GM06990 (cell line): ENCODE measurements around the gene PCDHA3.
"Not testable (repeated sequence)": the region's sequence is repeated elsewhere in the genome, so short reads cannot be mapped to it uniquely, and the experiment has no call there.

Experiments used
- DNase-seq: peaks from one replicate; pipeline ENCODE4 v3.0.0-alpha.2; 2011; ENCODE audit not compliant: insufficient read length; ENCODE audit errors: extremely low read depth
- H3K27me3 ChIP-seq: replicated peaks from 2 replicates; pipeline ENCODE4 v1.6.0; 2011; ENCODE audit warnings: low read length; ENCODE audit not compliant: control insufficient read depth, insufficient read depth
- H3K36me3 ChIP-seq: 2 replicates; pipeline ENCODE4 v1.5.1; 2011; ENCODE audit warnings: low read length; ENCODE audit not compliant: control insufficient read depth, insufficient read depth
- H3K4me3 ChIP-seq: replicated peaks from 2 replicates; pipeline ENCODE4 v1.5.1; 2011; ENCODE audit warnings: low read depth, mild to moderate bottlenecking, control low read depth, low read length
- TF ChIP-seq, protein P1 (sequence below): IDR thresholded peaks from 2 replicates; pipeline ENCODE4 v1.5.1; 2011; ENCODE audit warnings: low read length, control low read depth, mild to moderate bottlenecking, inconsistent platforms; ENCODE audit not compliant: insufficient read depth, poor library complexity, severe bottlenecking

The PCDHA3 gene

DNA sequence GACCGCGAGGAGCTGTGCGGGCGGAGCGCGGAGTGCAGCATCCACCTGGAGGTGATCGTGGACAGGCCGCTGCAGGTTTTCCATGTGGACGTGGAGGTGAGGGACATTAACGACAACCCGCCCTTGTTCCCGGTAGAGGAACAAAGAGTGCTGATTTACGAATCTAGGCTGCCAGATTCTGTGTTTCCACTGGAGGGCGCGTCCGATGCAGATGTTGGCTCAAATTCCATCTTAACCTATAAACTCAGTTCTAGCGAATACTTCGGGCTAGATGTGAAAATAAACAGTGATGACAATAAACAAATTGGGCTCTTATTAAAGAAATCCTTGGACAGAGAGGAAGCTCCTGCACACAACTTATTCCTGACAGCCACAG lies 27.5 kb downstream of the PCDHA3 start:
- Histone ChIP-seq H3K36me3 (no peaks in the 10 kb centered on the region), H3K4me3 (no peak overlapping the region), H3K27me3 (no peaks in the 10 kb centered on the region)
- TF ChIP-seq, protein P1, sequence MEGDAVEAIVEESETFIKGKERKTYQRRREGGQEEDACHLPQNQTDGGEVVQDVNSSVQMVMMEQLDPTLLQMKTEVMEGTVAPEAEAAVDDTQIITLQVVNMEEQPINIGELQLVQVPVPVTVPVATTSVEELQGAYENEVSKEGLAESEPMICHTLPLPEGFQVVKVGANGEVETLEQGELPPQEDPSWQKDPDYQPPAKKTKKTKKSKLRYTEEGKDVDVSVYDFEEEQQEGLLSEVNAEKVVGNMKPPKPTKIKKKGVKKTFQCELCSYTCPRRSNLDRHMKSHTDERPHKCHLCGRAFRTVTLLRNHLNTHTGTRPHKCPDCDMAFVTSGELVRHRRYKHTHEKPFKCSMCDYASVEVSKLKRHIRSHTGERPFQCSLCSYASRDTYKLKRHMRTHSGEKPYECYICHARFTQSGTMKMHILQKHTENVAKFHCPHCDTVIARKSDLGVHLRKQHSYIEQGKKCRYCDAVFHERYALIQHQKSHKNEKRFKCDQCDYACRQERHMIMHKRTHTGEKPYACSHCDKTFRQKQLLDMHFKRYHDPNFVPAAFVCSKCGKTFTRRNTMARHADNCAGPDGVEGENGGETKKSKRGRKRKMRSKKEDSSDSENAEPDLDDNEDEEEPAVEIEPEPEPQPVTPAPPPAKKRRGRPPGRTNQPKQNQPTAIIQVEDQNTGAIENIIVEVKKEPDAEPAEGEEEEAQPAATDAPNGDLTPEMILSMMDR = no peak
- no peak for DNase-seq

DNA sequence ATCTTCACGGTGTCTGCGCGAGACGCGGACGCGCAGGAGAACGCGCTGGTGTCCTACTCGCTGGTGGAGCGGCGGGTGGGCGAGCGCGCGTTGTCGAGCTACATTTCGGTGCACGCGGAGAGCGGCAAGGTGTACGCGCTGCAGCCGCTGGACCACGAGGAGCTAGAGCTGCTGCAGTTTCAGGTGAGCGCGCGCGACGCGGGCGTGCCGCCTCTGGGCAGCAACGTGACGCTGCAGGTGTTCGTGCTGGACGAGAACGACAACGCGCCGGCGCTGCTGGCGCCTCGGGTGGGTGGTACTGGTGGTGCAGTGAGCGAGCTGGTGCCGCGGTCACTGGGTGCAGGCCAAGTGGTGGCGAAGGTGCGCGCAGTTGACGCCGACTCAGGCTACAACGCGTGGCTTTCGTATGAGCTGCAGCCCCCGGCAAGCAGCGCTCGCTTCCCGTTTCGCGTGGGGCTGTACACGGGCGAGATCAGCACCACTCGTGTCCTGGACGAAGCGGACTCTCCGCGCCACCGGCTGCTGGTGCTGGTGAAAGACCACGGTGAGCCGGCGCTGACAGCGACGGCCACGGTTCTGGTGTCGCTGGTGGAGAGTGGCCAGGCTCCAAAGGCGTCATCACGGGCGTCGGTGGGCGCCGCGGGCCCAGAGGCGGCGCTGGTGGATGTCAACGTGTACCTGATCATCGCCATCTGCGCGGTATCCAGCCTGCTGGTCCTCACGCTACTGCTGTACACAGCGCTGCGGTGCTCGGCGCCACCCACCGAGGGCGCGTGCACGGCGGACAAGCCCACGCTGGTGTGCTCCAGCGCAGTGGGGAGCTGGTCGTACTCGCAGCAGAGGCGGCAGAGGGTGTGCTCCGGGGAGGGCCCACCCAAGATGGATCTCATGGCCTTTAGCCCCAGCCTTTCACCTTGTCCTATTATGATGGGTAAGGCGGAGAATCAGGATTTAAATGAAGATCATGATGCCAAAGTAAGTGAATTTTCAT lies 28.9 kb downstream of the PCDHA3 start:
- not testable (repeated sequence) for H3K36me3 ChIP-seq, H3K4me3 ChIP-seq, H3K27me3 ChIP-seq, DNase-seq

DNA sequence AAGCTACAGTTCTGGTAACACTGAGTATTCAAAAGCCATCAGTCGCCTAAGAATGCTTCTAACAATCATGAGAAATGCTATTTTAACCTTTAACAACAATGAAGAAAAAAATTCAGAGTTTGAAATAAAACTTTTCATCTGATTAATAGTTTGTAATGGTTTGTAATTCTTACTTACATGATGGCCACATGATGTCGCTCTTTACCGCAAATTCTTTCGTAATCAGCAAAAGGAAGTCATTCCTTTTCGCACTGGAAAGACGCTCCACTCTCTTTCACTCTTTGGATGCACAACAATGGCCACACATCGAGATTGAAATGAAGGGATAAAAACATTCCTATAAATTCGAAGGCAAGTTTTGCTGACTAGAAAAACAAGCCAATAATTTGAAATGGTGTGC lies 33.1 kb downstream of the PCDHA3 start, which contains the start of gene PCDHA7:
Gene PCDHA7 (plus strand): TSS at position 277 of the 400 bp plus-strand sequence. CDS start 115 bp downstream, at position 392.
- TF ChIP-seq, protein P1 = no peak
- Histone ChIP-seq H3K27me3 (no peaks in the 10 kb centered on the region), H3K4me3 (no peak within 1 kb of the TSS), H3K36me3 (no peaks in the 10 kb centered on the region)
- no peak for DNase-seq

DNA sequence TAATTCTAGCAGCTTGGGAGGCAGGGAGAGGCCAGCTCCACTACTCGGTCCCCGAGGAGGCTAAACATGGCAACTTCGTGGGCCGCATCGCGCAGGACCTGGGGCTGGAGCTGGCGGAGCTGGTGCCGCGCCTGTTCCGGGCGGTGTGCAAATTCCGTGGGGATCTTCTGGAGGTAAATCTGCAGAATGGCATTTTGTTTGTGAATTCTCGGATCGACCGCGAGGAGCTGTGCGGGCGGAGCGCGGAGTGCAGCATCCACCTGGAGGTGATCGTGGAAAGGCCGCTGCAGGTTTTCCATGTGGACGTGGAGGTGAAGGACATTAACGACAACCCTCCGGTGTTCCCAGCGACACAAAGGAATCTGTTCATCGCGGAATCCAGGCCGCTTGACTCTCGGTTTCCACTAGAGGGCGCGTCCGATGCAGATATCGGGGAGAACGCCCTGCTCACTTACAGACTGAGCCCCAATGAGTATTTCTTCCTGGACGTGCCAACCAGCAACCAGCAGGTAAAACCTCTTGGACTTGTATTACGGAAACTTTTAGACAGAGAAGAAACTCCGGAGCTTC lies 33.7 kb downstream of the PCDHA3 start:
- H3K4me3 ChIP-seq, DNase-seq, H3K36me3 ChIP-seq, H3K27me3 ChIP-seq: not testable (repeated sequence)

DNA sequence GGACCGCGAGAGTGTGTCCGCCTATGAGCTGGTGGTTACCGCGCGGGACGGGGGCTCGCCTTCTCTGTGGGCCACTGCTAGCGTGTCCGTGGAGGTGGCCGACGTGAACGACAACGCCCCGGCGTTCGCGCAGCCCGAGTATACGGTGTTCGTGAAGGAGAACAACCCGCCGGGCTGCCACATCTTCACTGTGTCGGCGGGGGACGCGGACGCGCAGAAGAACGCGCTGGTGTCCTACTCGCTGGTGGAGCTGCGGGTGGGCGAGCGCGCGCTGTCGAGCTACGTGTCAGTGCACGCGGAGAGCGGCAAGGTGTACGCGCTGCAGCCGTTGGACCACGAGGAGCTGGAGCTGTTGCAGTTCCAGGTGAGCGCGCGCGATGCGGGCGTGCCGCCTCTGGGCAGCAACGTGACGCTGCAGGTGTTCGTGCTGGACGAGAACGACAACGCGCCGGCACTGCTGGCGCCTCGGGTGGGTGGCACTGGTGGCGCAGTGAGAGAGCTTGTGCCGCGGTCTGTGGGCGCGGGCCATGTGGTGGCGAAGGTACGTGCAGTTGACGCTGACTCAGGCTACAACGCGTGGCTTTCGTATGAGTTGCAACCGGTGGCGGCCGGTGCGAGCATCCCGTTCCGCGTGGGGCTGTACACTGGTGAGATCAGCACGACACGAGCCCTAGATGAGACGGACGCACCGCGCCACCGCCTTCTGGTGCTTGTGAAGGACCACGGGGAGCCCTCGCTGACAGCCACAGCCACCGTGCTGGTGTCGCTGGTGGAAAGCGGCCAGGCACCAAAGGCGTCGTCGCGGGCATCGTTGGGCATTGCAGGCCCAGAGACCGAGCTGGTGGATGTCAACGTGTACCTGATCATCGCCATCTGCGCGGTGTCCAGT lies 35.0 kb downstream of the PCDHA3 start:
- Histone ChIP-seq H3K27me3 (no peaks in the 10 kb centered on the region), H3K4me3 (no peak overlapping the region), H3K36me3 (no peaks in the 10 kb centered on the region)
- DNase-seq = no peak
- TF ChIP-seq, protein P1 = no peak

DNA sequence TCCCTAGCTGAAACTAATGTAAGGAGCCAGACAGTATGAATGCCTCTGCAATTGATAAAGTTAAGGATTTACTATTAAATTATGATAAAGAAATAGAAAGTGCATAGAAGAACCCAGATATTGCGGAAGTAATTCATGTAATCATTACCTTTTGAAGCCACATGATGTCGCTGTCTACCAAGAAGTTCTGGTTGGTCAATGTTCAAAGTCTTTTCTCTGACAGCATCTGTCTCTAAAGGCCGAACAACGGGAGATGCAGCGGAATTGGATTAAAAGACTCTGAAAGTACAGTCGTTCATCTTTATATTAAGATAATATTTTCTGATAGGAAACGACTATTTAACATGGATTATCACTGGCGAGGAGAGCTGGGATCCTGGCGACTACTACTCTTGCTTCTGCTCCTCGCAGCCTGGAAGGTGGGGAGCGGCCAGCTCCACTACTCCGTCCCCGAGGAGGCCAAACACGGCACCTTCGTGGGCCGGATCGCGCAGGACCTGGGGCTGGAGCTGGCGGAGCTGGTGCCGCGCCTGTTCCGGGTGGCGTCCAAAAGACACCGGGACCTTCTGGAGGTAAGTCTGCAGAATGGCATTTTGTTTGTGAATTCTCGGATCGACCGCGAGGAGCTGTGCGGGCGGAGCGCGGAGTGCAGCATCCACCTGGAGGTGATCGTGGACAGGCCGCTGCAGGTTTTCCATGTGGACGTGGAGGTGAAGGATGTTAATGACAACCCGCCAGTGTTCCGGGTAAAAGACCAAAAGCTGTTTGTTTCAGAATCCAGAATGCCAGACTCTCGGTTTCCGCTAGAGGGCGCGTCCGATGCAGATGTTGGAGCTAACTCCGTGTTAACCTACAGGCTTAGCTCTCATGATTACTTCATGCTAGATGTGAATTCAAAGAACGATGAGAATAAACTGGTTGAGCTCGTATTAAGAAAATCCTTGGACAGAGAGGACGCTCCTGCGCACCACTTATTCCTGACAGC lies 40.4 kb downstream of the PCDHA3 start, which contains the start of gene PCDHA8:
Gene PCDHA8 (plus strand): TSS at position 210 of the 985 bp plus-strand sequence. CDS start 135 bp downstream, at position 345.
- H3K27me3 ChIP-seq = no peaks in the 10 kb centered on the region
- no peak within 1 kb of the TSS for H3K4me3 ChIP-seq
- no peaks in the 10 kb centered on the region for H3K36me3 ChIP-seq
- TF ChIP-seq, protein P1 = peak; percentile 20
- no peak for DNase-seq
